ENCODE results near the gene SEC61A2.

SEC61A2 gene

GRCh38 chr10:12156367-12157123, 27.1 kb downstream of the SEC61A2 start:
- TF ChIP-seq CTCF (IDR thresholded peaks at IDR 0.05; ENCODE audit: insufficient read depth, low read depth, low read length, missing control alignments): no peak
- H3K4me3 ChIP-seq (ENCODE audit: low read length): no peak overlapping the region
- no peak for DNase-seq (ENCODE audit: low read depth)

GRCh38 chr10:12158111-12158510, 28.6 kb downstream of the SEC61A2 start:
- H3K4me3 ChIP-seq (ENCODE audit: low read length): no peak overlapping the region
- no peak for DNase-seq (ENCODE audit: low read depth)
- TF ChIP-seq CTCF (IDR thresholded peaks at IDR 0.05; ENCODE audit: insufficient read depth, low read depth, low read length, missing control alignments): no peak

- no peak overlapping the region for H3K4me3 ChIP-seq (ENCODE audit: low read length)
- TF ChIP-seq CTCF (IDR thresholded peaks at IDR 0.05; ENCODE audit: insufficient read depth, low read depth, low read length, missing control alignments): no peak
- DNase-seq (ENCODE audit: low read depth): no peak
Observed at GRCh38 chr10:12160664-12161063, 31.2 kb downstream of the SEC61A2 start.

GRCh38 chr10:12162927-12163326, 33.5 kb downstream of the SEC61A2 start:
- no peak for DNase-seq (ENCODE audit: low read depth)
- no peak overlapping the region for H3K4me3 ChIP-seq (ENCODE audit: low read length)
- no peak for TF ChIP-seq CTCF (IDR thresholded peaks at IDR 0.05; ENCODE audit: insufficient read depth, low read depth, low read length, missing control alignments)

- H3K4me3 ChIP-seq (ENCODE audit: low read length): no peak overlapping the region
- TF ChIP-seq CTCF (IDR thresholded peaks at IDR 0.05; ENCODE audit: insufficient read depth, low read depth, low read length, missing control alignments): no peak
- DNase-seq (ENCODE audit: low read depth): no peak
Observed at GRCh38 chr10:12164085-12164484, 34.6 kb downstream of the SEC61A2 start.

- TF ChIP-seq CTCF (IDR thresholded peaks at IDR 0.05; ENCODE audit: insufficient read depth, low read depth, low read length, missing control alignments): no peak
- H3K4me3 ChIP-seq (ENCODE audit: low read length): no peak overlapping the region
- no peak for DNase-seq (ENCODE audit: low read depth)
Observed at GRCh38 chr10:12165036-12165435, 35.6 kb downstream of the SEC61A2 start.
